ENCODE results near the gene VCL. TPM values are rescaled to one million over a fixed set of nuclear protein-coding genes. Genes with fewer than 3 reads are reported as not detected.

The VCL gene
- total and polyA plus RNA-seq, 2 of the 8 experiments (the other 6 are each of a cell fraction or from before 2014, with no cell fraction given): 119 to 377 TPM

- Histone ChIP-seq H3K9ac (replicated peaks in 1 of 4; ENCODE audit: extremely low read depth in 1 of 4, low read depth in 3 of 4, low read length in 3 of 4) (peak overlapping the region in 1 of 4 experiments; percentile 8; a peak in 1 of 7 replicates), H4K91ac (replicated peaks; ENCODE audit: insufficient read length, low read length) (no peak overlapping the region), H2BK20ac (ENCODE audit: low read length) (no peak overlapping the region), H3K9me3 (ENCODE audit: insufficient read depth in 2 of 2, low read depth in 1 of 2, low read length in 1 of 2) (no peaks in the 10 kb centered on the region), H2AK5ac (ENCODE audit: low read depth, low read length) (no peak overlapping the region), H3K56ac (replicated peaks; ENCODE audit: insufficient read length, low read depth, low read length) (no peak overlapping the region), H2BK120ac (replicated peaks; ENCODE audit: low read depth, low read length) (no peak overlapping the region), H3K18ac (ENCODE audit: extremely low read depth, low read length) (no peak overlapping the region), H3K23ac (ENCODE audit: insufficient read length) (no peak overlapping the region), H3K36me3 (ENCODE audit: control insufficient read depth in 2 of 4, insufficient read depth in 4 of 4, low read length in 3 of 4) (peaks cover 6 to 41% (median 21%) of the 10 kb centered on the region in 4 experiments), H3K27ac (ENCODE audit: low read depth, low read length) (no peak overlapping the region), H4K5ac (ENCODE audit: insufficient read length, low read depth, low read length) (no peak overlapping the region), H2BK15ac (ENCODE audit: low read length) (no peak overlapping the region), H3K4me1 (replicated peaks in 1 of 4; ENCODE audit: control insufficient read depth in 3 of 4, insufficient read depth in 4 of 4, low read length in 3 of 4) (peaks cover 0 to 15% (median 2%) of the 10 kb centered on the region in 4 experiments; a peak in 3 of 7 replicates), H3K14ac (ENCODE audit: insufficient read length) (no peak overlapping the region), H4K20me1 (replicated peaks in 1 of 2; ENCODE audit: control insufficient read depth in 1 of 2, insufficient read depth in 2 of 2, low read length in 2 of 2) (no peaks in the 10 kb centered on the region), H2BK12ac (ENCODE audit: low read depth, low read length) (no peak overlapping the region), H3K4ac (replicated peaks; ENCODE audit: insufficient read length, low read depth, low read length) (no peak overlapping the region), H4K8ac (ENCODE audit: extremely low read depth, insufficient read depth, low read length) (no peak overlapping the region), H3K4me2 (ENCODE audit: insufficient read depth in 1 of 2, low read depth in 2 of 2, low read length in 2 of 2) (peak overlapping the region in 1 of 2 experiments; percentile 4; a peak in 1 of 4 replicates), H3K79me1 (ENCODE audit: low read depth, low read length) (no peaks in the 10 kb centered on the region; the same call in 1 of the 2 replicates), H3K4me3 (ENCODE audit: extremely low read depth in 1 of 4, insufficient read depth in 2 of 4, low read depth in 3 of 4, low read length in 4 of 4) (peak overlapping the region in 1 of 4 experiments; percentile 5; a peak in 1 of 8 replicates), H3K23me2 (ENCODE audit: low read depth, low read length) (no peaks in the 10 kb centered on the region), H3K27me3 (replicated peaks in 1 of 4; ENCODE audit: control insufficient read depth in 3 of 4, extremely low read depth in 1 of 4, insufficient read depth in 3 of 4, low read length in 3 of 4) (no peaks in the 10 kb centered on the region), H3K79me2 (ENCODE audit: control insufficient read depth in 1 of 2, insufficient read depth in 2 of 2, low read length in 2 of 2) (peaks cover 0 to 34% of the 10 kb centered on the region in 2 experiments; a peak in 2 of 4 replicates), H2AFZ (ENCODE audit: low read length) (no peak overlapping the region), H2BK5ac (ENCODE audit: low read depth, low read length) (no peak overlapping the region)
- DNase-seq (ENCODE audit: low read depth in 1 of 2, low spot score in 2 of 2) (no peak), FAIRE-seq (no peak)
- CTCF ChIA-PET (ENCODE audit: partially characterized antibody): interaction anchor here (0.6 to 2.2 kb wide), 3 partner anchors 83 to 198 kb away, joined by 4 read pairs; no protein-coding TSS in a partner anchor
- WGBS, 2 experiments (ENCODE audit: extremely low coverage in 1 of 2, insufficient coverage in 1 of 2, insufficient read length in 1 of 2, insufficient replicate concordance in 2 of 2, low coverage in 1 of 2, low lambda C conversion rate in 2 of 2, missing lambda C conversion rate in 1 of 2): 73% methylated on average over 1 of the region's 1 CpG; no CpG with 5 or more reads in 1 of the 2 experiments
- POLR2A ChIA-PET (ENCODE audit: partially characterized antibody): no interaction called here
- TF ChIP-seq PHF8 (conservative IDR thresholded peaks at IDR 0.05; ENCODE audit: low read depth, low read length): no peak
- no peak for TF ChIP-seq KDM1A (IDR thresholded peaks at IDR 0.05; ENCODE audit: borderline replicate concordance, low read length)
- no peak for TF ChIP-seq E2F6 (IDR thresholded peaks at IDR 0.05)
- no peak for TF ChIP-seq HDAC2 (IDR thresholded peaks at IDR 0.05; ENCODE audit: borderline replicate concordance in 1 of 2, low read depth in 2 of 2, low read length in 2 of 2)
- TF ChIP-seq FOSL1 (IDR thresholded peaks at IDR 0.05; ENCODE audit: insufficient read depth, low read depth, low read length): no peak
Measured at GRCh38 chr10:74078037-74078436, 80.1 kb downstream of the VCL start.

All from H1 (cell line).